ENCODE data around the gene AP2B1.
A peak's percentile ranks its signal among the peaks of the same experiment; 100 is the strongest.
"Not testable (repeated sequence)": the region's sequence is repeated elsewhere in the genome, so short reads cannot be mapped to it uniquely, and the experiment has no call there.

Gene AP2B1

DNA sequence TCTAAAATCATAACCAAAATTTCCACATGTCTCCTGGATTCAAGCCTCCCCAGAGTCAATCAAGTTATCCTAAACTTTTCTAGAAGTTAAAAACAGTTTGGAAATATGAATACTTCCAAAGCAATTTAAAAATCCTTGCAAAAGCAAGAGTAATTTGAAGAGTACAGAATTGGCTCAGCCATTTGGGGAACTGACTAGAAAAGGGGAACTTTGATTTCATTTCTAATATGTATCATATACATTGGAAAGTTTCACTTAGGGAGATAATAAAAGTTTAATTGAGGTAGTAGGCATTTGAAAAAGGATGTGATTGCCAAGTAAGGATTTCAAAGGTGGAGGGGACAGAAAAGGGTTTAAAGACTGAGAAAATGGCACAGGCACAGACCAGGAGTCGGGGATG, 40.6 kb upstream of the AP2B1 start:
- Histone ChIP-seq H3K27ac (no peak overlapping the region; a peak in 1 of 22 replicates), H3K27me3 (no peaks in the 10 kb centered on the region), H3K4me1 (peaks cover 33 to 63% (median 39%) of the 10 kb centered on the region in 10 experiments), H3K4me3 (no peak overlapping the region), H3K9ac (no peak overlapping the region), H3K36me3 (no peaks in the 10 kb centered on the region), H3K4me2 (peak overlapping the region in 8 of 11 experiments; percentile 4 to 71 (median 40); a peak in 14 of 22 replicates), H4K20me1 (no peaks in the 10 kb centered on the region), H3K9me3 (replicated peaks in 1 of 11) (no peaks in the 10 kb centered on the region)
- no peak for TF ChIP-seq Cebpa-rat (IDR thresholded peaks at IDR 0.05)

- H3K9me3 ChIP-seq (replicated peaks in 1 of 11): no peaks in the 10 kb centered on the region
- H3K4me1 ChIP-seq: peaks cover 15 to 45% (median 22%) of the 10 kb centered on the region in 10 experiments
- H4K20me1 ChIP-seq: no peaks in the 10 kb centered on the region
Measured at GRCh38 chr17:35548208-35548810, 38.8 kb upstream of the AP2B1 start.

DNA sequence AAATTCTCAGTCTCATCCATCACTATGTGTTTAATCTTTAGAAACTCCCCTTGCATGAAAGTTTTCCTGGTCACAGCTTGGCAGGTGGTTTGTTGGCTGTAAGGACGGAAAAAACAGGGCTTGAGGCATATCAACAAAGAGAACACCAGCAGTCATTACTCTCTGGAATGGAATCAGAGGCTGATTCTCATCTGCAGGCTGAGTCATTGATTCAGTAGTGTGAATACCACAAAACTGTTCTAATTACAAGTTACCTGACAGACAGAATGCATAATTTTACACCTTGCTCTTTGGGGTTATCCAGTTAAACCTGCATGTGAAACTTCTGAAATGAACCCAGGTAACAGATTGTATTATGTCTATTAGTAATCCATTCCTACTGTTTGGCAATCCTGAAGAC, 38.1 kb upstream of the AP2B1 start:
- Histone ChIP-seq H4K20me1 (no peaks in the 10 kb centered on the region), H3K27me3 (no peaks in the 10 kb centered on the region), H3K4me1 (peaks cover 8 to 40% (median 15%) of the 10 kb centered on the region in 10 experiments), H3K4me3 (no peak overlapping the region), H3K4me2 (peak overlapping the region in 2 of 11 experiments; percentile 66 to 71; a peak in 3 of 22 replicates), H3K36me3 (no peaks in the 10 kb centered on the region), H3K9me3 (replicated peaks in 1 of 11) (no peaks in the 10 kb centered on the region), H3K27ac (no peak overlapping the region), H3K9ac (no peak overlapping the region)
- no peak for TF ChIP-seq Cebpa-rat (IDR thresholded peaks at IDR 0.05)

More at GRCh38 chr17:35548208-35548810, 38.8 kb upstream of the AP2B1 start:
- Histone ChIP-seq H3K4me3 (no peak overlapping the region), H3K36me3 (no peaks in the 10 kb centered on the region), H3K9ac (no peak overlapping the region), H3K27ac (no peak overlapping the region), H3K4me2 (peak overlapping the region in 3 of 11 experiments; percentile 15 to 71 (median 66); a peak in 5 of 22 replicates), H3K27me3 (no peaks in the 10 kb centered on the region)
- TF ChIP-seq Cebpa-rat (IDR thresholded peaks at IDR 0.05): no peak

DNA sequence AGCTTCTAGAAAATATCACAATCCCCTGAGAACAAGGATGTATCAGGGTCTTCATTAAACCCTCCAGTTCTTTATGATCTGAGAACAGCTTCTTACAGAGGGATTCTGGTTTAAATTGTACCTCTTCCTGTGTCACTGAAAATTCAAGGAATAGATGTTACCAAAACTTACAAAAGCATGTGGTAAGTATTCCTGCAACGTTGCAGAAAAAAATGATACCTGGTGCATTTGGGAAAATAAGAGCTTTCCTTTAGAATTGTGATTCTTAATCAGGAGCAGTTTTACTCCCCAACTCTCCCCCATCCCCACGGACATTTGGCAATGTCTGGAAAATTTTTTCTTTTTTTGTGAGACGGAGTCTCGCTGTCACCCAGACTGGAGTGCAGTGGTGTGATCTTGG, 33.8 kb upstream of the AP2B1 start:
- H3K9ac ChIP-seq: no peak overlapping the region
- H4K20me1 ChIP-seq: no peaks in the 10 kb centered on the region
- H3K4me1 ChIP-seq: peaks cover 0 to 29% (median 1%) of the 10 kb centered on the region in 10 experiments; a peak in 7 of 20 replicates
- no peaks in the 10 kb centered on the region for H3K27me3 ChIP-seq
- no peaks in the 10 kb centered on the region for H3K36me3 ChIP-seq
- H3K4me3 ChIP-seq: no peak overlapping the region
- no peak overlapping the region for H3K4me2 ChIP-seq
- no peak overlapping the region for H3K27ac ChIP-seq
- no peaks in the 10 kb centered on the region for H3K9me3 ChIP-seq (replicated peaks in 1 of 11)
- no peak for TF ChIP-seq Cebpa-rat (IDR thresholded peaks at IDR 0.05)

GRCh38 chr17:35554668-35555067, 32.5 kb upstream of the AP2B1 start:
- Histone ChIP-seq H3K36me3 (no peaks in the 10 kb centered on the region), H3K4me3 (no peak overlapping the region), H3K27me3 (no peaks in the 10 kb centered on the region), H3K9me3 (replicated peaks in 1 of 11) (no peaks in the 10 kb centered on the region), H3K9ac (no peak overlapping the region), H4K20me1 (no peaks in the 10 kb centered on the region), H3K27ac (no peak overlapping the region), H3K4me1 (peaks cover 4 to 35% (median 9%) of the 10 kb centered on the region in 10 experiments; a peak in 19 of 20 replicates), H3K4me2 (no peak overlapping the region)
- no peak for TF ChIP-seq Cebpa-rat (IDR thresholded peaks at IDR 0.05)

DNA sequence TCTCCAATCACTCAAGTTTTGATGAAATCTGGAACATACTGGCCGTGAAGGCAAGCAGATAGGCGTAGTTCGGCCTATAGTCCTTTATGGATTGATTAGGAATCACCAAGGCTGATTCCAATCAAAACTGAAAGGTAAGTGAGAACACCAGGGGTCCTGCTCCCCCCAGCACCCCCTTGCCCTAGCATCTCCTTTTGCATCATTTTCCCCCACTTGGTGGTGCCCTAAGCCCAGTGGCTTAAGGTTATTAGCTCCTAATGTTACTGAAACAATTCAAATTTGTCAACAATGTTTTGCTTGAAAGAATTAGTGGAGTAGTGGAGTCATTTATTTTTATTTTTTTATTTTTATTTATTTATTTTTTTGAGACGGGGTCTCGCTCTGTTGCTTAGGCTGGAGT, 31.4 kb upstream of the AP2B1 start:
- no peaks in the 10 kb centered on the region for H3K9me3 ChIP-seq (replicated peaks in 1 of 11)
- no peak overlapping the region for H3K9ac ChIP-seq
- no peak overlapping the region for H3K4me3 ChIP-seq
- no peaks in the 10 kb centered on the region for H4K20me1 ChIP-seq
- peaks cover 5 to 35% (median 12%) of the 10 kb centered on the region in 10 experiments; a peak in 19 of 20 replicates for H3K4me1 ChIP-seq
- no peak overlapping the region for H3K27ac ChIP-seq
- TF ChIP-seq Cebpa-rat (IDR thresholded peaks at IDR 0.05): no peak
- H3K36me3 ChIP-seq: no peaks in the 10 kb centered on the region
- no peak overlapping the region for H3K4me2 ChIP-seq
- H3K27me3 ChIP-seq: no peaks in the 10 kb centered on the region

DNA sequence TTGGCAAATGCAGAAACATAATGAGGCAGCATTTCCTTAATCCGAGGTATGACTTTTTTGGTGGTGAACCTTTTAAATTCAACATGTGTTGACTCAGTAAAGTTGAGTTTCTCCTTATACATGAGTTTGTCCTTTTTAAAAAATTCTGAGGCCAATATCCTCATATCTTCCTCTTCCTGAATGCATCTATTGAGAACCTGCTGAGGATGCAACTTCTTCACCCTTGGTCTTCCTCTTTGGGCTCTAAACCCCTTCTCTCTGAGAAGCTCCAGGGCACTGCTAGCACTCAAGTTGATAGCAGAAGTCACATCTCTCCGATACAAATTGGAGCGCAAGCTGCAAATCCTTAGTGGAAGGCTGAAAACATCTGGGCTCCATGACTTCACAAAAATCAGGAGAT, 29.8 kb upstream of the AP2B1 start:
- Histone ChIP-seq H4K20me1 (no peaks in the 10 kb centered on the region), H3K9ac (no peak overlapping the region), H3K4me3 (no peak overlapping the region), H3K4me2 (peak overlapping the region in 3 of 11 experiments; percentile 54 to 63 (median 55); a peak in 6 of 22 replicates), H3K27me3 (no peaks in the 10 kb centered on the region), H3K9me3 (replicated peaks in 1 of 11) (no peaks in the 10 kb centered on the region), H3K27ac (no peak overlapping the region), H3K4me1 (peaks cover 3 to 35% (median 11%) of the 10 kb centered on the region in 10 experiments; a peak in 18 of 20 replicates), H3K36me3 (no peaks in the 10 kb centered on the region)
- TF ChIP-seq Cebpa-rat (IDR thresholded peaks at IDR 0.05): no peak

GRCh38 chr17:35559495-35560210, 27.5 kb upstream of the AP2B1 start:
- no peak overlapping the region for H3K4me3 ChIP-seq
- H3K27me3 ChIP-seq: no peaks in the 10 kb centered on the region
- no peak for TF ChIP-seq Cebpa-rat (IDR thresholded peaks at IDR 0.05)
- peak overlapping the region in 6 of 11 experiments; percentile 3 to 34 (median 25); a peak in 7 of 22 replicates for H3K4me2 ChIP-seq
- H3K9me3 ChIP-seq (replicated peaks in 1 of 11): no peaks in the 10 kb centered on the region
- H3K36me3 ChIP-seq: no peaks in the 10 kb centered on the region
- peaks cover 3 to 35% (median 11%) of the 10 kb centered on the region in 10 experiments; a peak in 18 of 20 replicates for H3K4me1 ChIP-seq
- no peak overlapping the region for H3K9ac ChIP-seq
- no peak overlapping the region for H3K27ac ChIP-seq
- no peaks in the 10 kb centered on the region for H4K20me1 ChIP-seq

DNA sequence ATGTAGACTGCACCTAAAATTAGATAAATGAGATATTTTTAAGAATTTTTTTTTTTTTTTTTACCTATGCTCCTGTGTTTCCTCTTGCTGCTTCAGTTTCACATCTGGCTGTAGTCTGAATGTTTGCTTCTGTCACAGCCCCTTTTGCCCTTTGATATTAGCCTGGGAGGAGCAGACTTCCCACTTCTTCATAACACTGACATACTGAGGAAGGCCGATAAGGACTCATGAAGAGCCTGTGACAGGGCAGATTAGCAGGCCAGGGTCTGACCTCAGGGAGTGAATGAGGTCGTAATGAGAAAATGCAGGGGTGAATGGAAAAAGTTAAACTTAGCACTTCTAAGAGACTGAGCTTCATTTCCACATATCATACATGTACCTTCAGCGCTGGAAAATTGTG, 26.4 kb upstream of the AP2B1 start, which contains the start of gene SLFN14:
Gene SLFN14, minus strand, starts transcription at position 117 of the 400 bp plus-strand sequence. CDS start 2,757 bp downstream, outside the sequence.
- TF ChIP-seq Cebpa-rat (IDR thresholded peaks at IDR 0.05): no peak
- no peaks in the 10 kb centered on the region for H3K27me3 ChIP-seq
- no peaks in the 10 kb centered on the region for H3K36me3 ChIP-seq
- peaks cover 3 to 35% (median 11%) of the 10 kb centered on the region in 10 experiments; a peak in 18 of 20 replicates for H3K4me1 ChIP-seq
- H4K20me1 ChIP-seq: no peaks in the 10 kb centered on the region
- H3K4me3 ChIP-seq: no peak within 1 kb of the TSS
- no peak within 1 kb of the TSS for H3K27ac ChIP-seq
- peak within 1 kb of the TSS in 6 of 11 experiments; percentile 3 to 34 (median 25); a peak in 7 of 22 replicates for H3K4me2 ChIP-seq
- no peaks in the 10 kb centered on the region for H3K9me3 ChIP-seq (replicated peaks in 1 of 11)
- H3K9ac ChIP-seq: no peak within 1 kb of the TSS

DNA sequence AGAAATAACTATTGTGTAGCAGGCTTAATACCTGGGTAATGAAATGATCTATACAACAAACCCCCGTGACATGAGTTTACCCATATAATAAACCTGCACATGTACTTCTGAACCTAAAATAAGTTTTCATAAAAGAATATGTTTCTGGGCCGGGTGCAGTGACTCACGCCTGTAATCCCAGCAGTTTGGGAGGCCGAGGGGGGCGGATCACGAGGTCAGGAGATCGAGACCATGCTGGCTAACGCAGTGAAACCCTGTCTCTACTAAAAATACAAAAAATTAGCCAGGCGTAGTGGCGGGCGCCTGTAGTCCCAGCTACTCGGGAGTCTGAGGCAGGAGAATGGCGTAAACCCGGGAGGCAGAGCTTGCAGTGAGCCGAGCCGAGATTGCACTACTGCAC, 23.9 kb upstream of the AP2B1 start:
- H3K4me1 ChIP-seq: peaks cover 9 to 19% (median 12%) of the 10 kb centered on the region in 10 experiments; a peak in 19 of 20 replicates
- not testable (repeated sequence) for H3K9ac ChIP-seq; H3K36me3 ChIP-seq; H3K9me3 ChIP-seq (replicated peaks in 1 of 11); H3K27ac ChIP-seq; H3K4me2 ChIP-seq; H4K20me1 ChIP-seq; H3K4me3 ChIP-seq; H3K27me3 ChIP-seq
